Gastrocnemius medialis (tissue), 4 donors: ENCODE data around the gene LMX1B. TPM values are rescaled to one million over a fixed set of nuclear protein-coding genes. Genes with fewer than 3 reads are reported as not detected.
A peak's percentile ranks its signal among the peaks of the same experiment; 100 is the strongest.

Experiments
- ATAC-seq, 2 donors: fragments of 150-250 bp; one replicate each; pipeline ENCODE4 v1.9.1; 2016
- DNase-seq, 2 donors: peaks; one replicate each; pipeline ENCODE4 v3.0.0-alpha.2; 2019
- H3K27ac ChIP-seq, 4 donors: fragments of 200-600 bp; sonication (generic); 1 replicate in 1 of 4; 2 replicates in 3 of 4; pipeline ENCODE4 v1.5.1; 2016 to 2018; ENCODE audit warnings: mild to moderate bottlenecking in 2 of 4, moderate library complexity in 1 of 4
- H3K27me3 ChIP-seq, 3 donors: fragments of 200-600 bp; sonication (generic) in 2 of 3; 1 replicate in 1 of 3; 2 replicates in 2 of 3; pipeline versions ENCODE4 v1.5.1 to v1.6.0; 2016 to 2019; ENCODE audit warnings: mild to moderate bottlenecking in 1 of 3, moderate library complexity in 1 of 3
- H3K36me3 ChIP-seq, 2 donors: fragments of 200-600 bp; sonication (generic) in 1 of 2; one replicate each; pipeline ENCODE4 v1.5.1; 2017 to 2018
- H3K4me1 ChIP-seq, 2 donors: fragments of 200-600 bp; sonication (generic) in 1 of 2; one replicate each; pipeline ENCODE4 v1.5.1; 2016 to 2017; ENCODE audit warnings: mild to moderate bottlenecking in 2 of 2
- H3K4me3 ChIP-seq, 4 donors: fragments of 200-600 bp; sonication (generic) in 3 of 4; 1 replicate in 1 of 4; 2 replicates in 3 of 4; pipeline ENCODE4 v1.5.1; 2016 to 2019; ENCODE audit warnings: mild to moderate bottlenecking in 2 of 4
- H3K9me3 ChIP-seq, 3 donors: fragments of 200-600 bp; sonication (generic) in 2 of 3; 1 replicate in 1 of 3; 2 replicates in 2 of 3; pipeline ENCODE4 v1.5.1; 2016 to 2019
- CTCF ChIP-seq, 5 experiments: fragments of 450-650 bp in 3 of 5; fragments of 200-600 bp in 2 of 5; sonication (generic) in 2 of 5; IDR thresholded peaks in 4 of 5; conservative IDR thresholded peaks in 1 of 5; 1 replicate in 4 of 5; 2 replicates in 1 of 5; pipeline ENCODE4 v1.5.1; 2016 to 2019; ENCODE audit warnings: antibody characterized with exemption in 5 of 5, mild to moderate bottlenecking in 3 of 5, moderate library complexity in 3 of 5
- POLR2A ChIP-seq, 2 donors: fragments of 450-650 bp; IDR thresholded peaks; one replicate each; pipeline ENCODE4 v1.6.1; 2017; ENCODE audit warnings: antibody characterized with exemption in 2 of 2, mild to moderate bottlenecking in 2 of 2, moderate library complexity in 2 of 2
- in situ Hi-C, 4 donors: fragments of 200-750 bp; cut with MboI; loops; one replicate each; pipeline versions ENCODE4 v1.15.0 to v1.8.0; 2017; ENCODE audit warnings: low sequenced_read_pairs in 4 of 4
- intact Hi-C: fragments of 100-400 bp; cut with DNase I; formaldehyde crosslinking; loops from one replicate; pipeline ENCODE4 v1.15.1; 2023; ENCODE audit warnings: low total_unique reads
- total RNA-seq, 4 donors: library from RNA; depleted of rRNA; stranded (reverse); fragments of >200 nt; gene quantifications; one replicate each; pipeline versions ENCODE4 v1.1.0 to v1.2.3, GENCODE V29; 2016

LMX1B gene
- under 1 TPM in 3 of 4 donors, not detected in 1; 0.31 to 0.46 (median 0.35) TPM for total RNA-seq

GRCh38 chr9:126613651-126614050 lies at the start of gene LMX1B:
TSS of gene LMX1B (plus strand) at chr9:126613928. CDS start at chr9:126614450, 522 bp downstream.
- Histone ChIP-seq H3K9me3 (no peaks in the 10 kb centered on the region), H3K4me3 (peak within 1 kb of the TSS; percentile 25 to 42 (median 38)), H3K4me1 (peaks cover 9 to 16% of the 10 kb centered on the region in 2 donors), H3K36me3 (no peaks in the 10 kb centered on the region), H3K27ac (no peak within 1 kb of the TSS), H3K27me3 (peaks cover 66 to 77% (median 67%) of the 10 kb centered on the region in 3 donors)
- in situ Hi-C loops (loop anchor here in 1 of 4 donors (10.0 kb wide), 1 partner anchor 171 kb away; no protein-coding TSS in a partner anchor), intact Hi-C loops (no loop called here)
- no peak for TF ChIP-seq POLR2A (IDR thresholded peaks at IDR 0.05)
- no peak for TF ChIP-seq CTCF (IDR thresholded peaks at IDR 0.05 in 4 of 5, conservative IDR thresholded peaks at IDR 0.05 in 1 of 5)
- ATAC-seq (no peak), DNase-seq (no peak)

- Histone ChIP-seq H3K27ac (no peak overlapping the region), H3K4me1 (no peaks in the 10 kb centered on the region), H3K9me3 (no peaks in the 10 kb centered on the region), H3K36me3 (no peaks in the 10 kb centered on the region), H3K27me3 (peaks cover 8 to 15% (median 9%) of the 10 kb centered on the region in 3 donors), H3K4me3 (no peak overlapping the region)
- in situ Hi-C loops: no loop called here
- intact Hi-C loops: no loop called here
- ATAC-seq: no peak
- TF ChIP-seq POLR2A (IDR thresholded peaks at IDR 0.05) (no peak), CTCF (IDR thresholded peaks at IDR 0.05 in 4 of 5, conservative IDR thresholded peaks at IDR 0.05 in 1 of 5) (no peak)
- DNase-seq: no peak
Observed at GRCh38 chr9:126564128-126564527, 49.6 kb upstream of the LMX1B start.

DNA sequence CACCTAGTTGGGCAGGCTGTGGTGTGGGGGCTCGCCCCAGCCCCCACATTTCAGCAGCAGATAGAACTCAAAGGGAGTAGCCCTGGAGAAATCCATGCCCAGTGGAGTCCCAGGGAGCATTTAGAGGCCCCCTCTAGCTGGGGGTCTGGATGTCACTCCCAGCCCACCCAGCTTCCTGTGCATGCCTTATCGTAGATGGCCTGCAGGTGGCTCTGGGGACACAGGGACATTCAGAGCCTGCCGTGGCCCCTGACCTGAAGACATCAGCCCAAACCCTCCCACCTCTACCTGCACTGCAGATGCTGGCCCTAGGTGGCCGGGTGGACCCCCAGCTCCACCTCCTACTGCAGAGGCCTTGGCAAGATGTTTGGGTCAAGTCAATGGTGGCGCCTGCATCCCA lies 49.0 kb upstream of the LMX1B start:
- intact Hi-C loops (no loop called here), in situ Hi-C loops (no loop called here)
- Histone ChIP-seq H3K9me3 (no peaks in the 10 kb centered on the region), H3K27me3 (peaks cover 8 to 15% (median 9%) of the 10 kb centered on the region in 3 donors), H3K4me1 (no peaks in the 10 kb centered on the region), H3K36me3 (no peaks in the 10 kb centered on the region), H3K27ac (no peak overlapping the region), H3K4me3 (no peak overlapping the region)
- TF ChIP-seq CTCF (IDR thresholded peaks at IDR 0.05 in 4 of 5, conservative IDR thresholded peaks at IDR 0.05 in 1 of 5) (no peak), POLR2A (IDR thresholded peaks at IDR 0.05) (no peak)
- DNase-seq (no peak), ATAC-seq (no peak)

- TF ChIP-seq POLR2A (IDR thresholded peaks at IDR 0.05): no peak
- TF ChIP-seq CTCF (IDR thresholded peaks at IDR 0.05 in 4 of 5, conservative IDR thresholded peaks at IDR 0.05 in 1 of 5): no peak
- peaks cover 8 to 13% (median 9%) of the 10 kb centered on the region in 3 donors for H3K27me3 ChIP-seq
Observed at GRCh38 chr9:126565336-126566128, 48.2 kb upstream of the LMX1B start.

More at GRCh38 chr9:126565336-126566128, 48.2 kb upstream of the LMX1B start:
- H3K4me1 ChIP-seq: no peaks in the 10 kb centered on the region
- no peaks in the 10 kb centered on the region for H3K36me3 ChIP-seq
- no peak for ATAC-seq
- H3K9me3 ChIP-seq: no peaks in the 10 kb centered on the region
- H3K4me3 ChIP-seq: no peak overlapping the region
- no peak overlapping the region for H3K27ac ChIP-seq
- no peak for DNase-seq
- intact Hi-C loops: no loop called here
- in situ Hi-C loops: no loop called here
